Fibroblast of skin of back (primary cell): ENCODE data around the gene PHETA1.

Experiments
- DNase-seq: peaks from one replicate; pipeline ENCODE4 v3.0.0-alpha.2; 2013

The PHETA1 gene

DNA sequence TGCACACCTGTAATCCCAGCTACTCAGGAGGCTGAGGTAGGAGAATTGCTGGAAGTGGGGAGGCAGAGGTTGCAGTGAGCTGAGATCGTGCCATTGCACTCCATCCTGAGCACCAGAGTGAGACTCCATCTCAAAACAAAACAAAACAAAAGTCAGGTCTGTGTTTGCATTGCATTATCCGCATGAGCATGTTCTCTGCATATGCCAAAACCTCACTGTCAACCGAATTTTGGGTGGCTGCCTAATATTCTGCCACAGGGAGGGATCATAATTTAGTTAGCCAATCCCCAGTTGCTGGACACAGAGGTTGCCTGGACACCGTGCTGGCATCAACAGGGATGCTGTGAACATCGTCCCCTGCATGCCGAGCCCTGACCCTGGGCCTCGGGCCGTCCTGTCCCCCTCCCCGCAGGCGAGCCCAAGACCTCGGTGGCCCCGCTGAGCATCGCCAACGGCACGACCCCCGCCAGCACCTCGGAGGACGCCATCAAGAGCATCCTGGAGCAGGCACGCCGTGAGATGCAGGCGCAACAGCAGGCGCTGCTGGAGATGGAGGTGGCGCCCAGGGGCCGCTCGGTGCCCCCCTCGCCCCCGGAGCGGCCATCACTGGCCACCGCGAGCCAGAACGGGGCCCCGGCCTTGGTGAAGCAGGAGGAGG, 49.2 kb downstream of the PHETA1 start:
- DNase-seq, result no peak

- DNase-seq, result no peak
These were observed 50.4 kb downstream of the PHETA1 start for GRCh38 chr12:111318450-111318849.

DNA sequence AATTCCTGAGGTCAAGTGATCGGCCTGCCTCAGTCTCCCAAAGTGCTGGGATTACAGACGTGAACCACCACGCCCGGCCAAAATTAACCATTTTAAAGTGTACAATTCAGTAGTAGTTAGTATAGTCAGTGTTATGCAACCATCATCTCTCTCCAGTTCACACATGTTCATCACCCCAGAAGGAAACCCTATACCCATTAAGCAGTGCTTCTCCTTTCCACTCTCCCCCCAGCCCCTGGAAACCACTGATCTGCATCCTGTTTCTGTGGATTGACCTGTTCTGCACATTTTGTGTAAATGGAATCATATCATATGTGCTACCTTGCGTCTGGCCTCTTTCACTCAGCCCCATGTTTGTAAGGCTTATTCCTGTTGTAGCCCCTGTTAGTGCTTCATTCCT, 52.2 kb downstream of the PHETA1 start:
- DNase-seq, result no peak

DNA sequence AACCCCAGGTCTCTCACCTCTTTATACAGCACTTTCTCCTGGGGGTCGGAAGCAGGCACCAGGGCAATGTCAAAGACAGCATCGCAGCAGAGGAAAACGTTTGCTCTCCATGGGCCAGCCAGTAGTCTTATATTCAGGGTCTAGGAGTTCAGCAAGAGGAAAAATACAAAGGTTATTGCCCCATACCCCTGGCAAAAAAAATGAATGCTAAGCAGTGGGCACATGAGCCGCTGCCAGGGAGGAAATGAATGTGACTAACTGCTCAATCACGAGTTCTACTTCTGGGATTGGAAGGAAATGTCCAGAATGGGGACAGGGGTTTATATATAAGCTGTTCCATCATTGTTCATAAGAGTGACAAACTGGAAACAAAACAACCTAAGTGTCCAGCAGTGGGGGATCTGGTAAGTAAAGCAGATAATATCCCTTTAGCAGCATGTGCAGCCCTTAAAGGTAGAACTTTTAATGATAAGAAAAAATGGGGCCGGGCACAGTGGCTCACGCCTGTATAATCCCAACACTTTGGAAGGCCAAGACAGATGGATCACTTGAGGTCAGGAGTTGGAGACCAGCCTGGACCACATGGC, 53.8 kb downstream of the PHETA1 start:
- no peak for DNase-seq

DNA sequence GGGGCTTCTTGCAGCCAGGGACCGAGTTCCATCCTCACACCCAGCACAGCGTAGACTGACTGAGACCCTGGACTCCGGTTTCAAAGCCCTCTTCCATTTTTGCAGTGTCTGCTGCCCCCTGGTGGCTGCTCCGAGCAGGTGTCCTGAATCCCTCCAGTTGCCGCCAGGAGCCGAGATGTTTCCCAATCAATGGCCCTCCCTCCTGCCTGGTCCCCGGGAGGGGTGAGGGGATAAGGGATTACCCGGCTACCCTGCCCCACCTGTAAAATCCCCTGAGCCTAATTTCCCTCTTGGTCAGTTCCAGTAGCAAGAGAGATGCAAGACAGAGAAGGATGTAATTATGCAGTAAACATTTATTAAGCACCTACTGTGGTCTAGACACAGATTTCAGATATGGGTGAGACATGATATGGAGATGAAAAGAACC, 55.0 kb downstream of the PHETA1 start:
- DNase-seq, result peak; percentile 56

DNA sequence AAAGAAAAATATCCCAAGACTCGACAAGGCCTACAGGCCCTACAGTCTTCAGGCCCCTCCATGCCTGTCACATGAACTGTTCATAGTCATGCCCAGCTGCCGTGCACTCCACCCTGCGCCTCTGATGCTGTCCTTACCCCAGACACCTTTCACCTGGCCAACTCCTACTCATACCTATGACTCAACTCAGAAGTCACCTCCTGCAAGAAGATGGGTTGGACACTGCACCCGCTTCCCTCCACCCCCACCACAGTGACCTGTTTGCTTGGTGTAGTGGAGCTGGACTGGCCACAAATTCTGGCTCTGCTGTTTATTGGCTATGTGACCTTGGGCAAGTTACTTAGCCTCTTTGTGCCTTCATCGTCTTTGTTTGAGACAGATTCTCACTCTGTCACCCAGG, 56.2 kb downstream of the PHETA1 start:
- no peak for DNase-seq

GRCh38 chr12:111312016-111312415, 56.9 kb downstream of the PHETA1 start:
- DNase-seq, result no peak

GRCh38 chr12:111311011-111311410, 57.9 kb downstream of the PHETA1 start:
- DNase-seq, result no peak
